ENCODE data around the gene METTL9. TPM values are rescaled to one million over a fixed set of nuclear protein-coding genes. Genes with fewer than 3 reads are reported as not detected.

The METTL9 gene
- total and polyA plus RNA-seq, 8 donors, result 10.2 to 55.2 (median 33.1) TPM

DNA sequence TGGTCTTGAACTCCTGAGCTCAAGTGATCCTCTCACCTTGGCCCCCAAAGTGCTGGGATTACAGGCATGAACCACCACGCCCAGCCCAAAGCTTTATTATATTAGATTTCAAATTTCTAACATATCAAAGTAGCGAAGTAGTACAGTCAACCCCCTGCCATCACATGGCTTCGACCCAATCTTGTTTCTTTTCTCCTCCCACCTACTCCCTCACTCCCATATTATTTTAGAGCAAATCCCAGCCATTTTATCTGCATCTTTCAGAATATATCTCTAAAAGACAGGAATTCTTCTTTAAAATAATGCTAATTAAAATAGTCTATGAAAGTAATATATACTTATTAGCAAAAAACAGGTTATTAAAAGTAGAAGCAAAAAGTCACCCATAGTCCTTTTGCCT lies 52.1 kb downstream of the METTL9 start:
- Histone ChIP-seq H3K27ac (no peak overlapping the region), H3K4me1 (peaks cover 0 to 6% (median 0%) of the 10 kb centered on the region in 3 donors), H3K4me3 (peak overlapping the region in 1 of 4 donors; percentile 24), H3K27me3 (no peaks in the 10 kb centered on the region), H3K36me3 (no peaks in the 10 kb centered on the region), H3K9me3 (no peaks in the 10 kb centered on the region)
- DNase-seq (no peak), ATAC-seq (no peak), FAIRE-seq (no peak)
- 93 to 95% methylated on average over 3 of the region's 3 CpGs for WGBS, 2 donors
- TF ChIP-seq, protein P1, sequence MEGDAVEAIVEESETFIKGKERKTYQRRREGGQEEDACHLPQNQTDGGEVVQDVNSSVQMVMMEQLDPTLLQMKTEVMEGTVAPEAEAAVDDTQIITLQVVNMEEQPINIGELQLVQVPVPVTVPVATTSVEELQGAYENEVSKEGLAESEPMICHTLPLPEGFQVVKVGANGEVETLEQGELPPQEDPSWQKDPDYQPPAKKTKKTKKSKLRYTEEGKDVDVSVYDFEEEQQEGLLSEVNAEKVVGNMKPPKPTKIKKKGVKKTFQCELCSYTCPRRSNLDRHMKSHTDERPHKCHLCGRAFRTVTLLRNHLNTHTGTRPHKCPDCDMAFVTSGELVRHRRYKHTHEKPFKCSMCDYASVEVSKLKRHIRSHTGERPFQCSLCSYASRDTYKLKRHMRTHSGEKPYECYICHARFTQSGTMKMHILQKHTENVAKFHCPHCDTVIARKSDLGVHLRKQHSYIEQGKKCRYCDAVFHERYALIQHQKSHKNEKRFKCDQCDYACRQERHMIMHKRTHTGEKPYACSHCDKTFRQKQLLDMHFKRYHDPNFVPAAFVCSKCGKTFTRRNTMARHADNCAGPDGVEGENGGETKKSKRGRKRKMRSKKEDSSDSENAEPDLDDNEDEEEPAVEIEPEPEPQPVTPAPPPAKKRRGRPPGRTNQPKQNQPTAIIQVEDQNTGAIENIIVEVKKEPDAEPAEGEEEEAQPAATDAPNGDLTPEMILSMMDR (IDR thresholded peaks at IDR 0.05), result no peak
- intact Hi-C loops (cut with DNase I), result no loop called here

- Histone ChIP-seq H3K27ac (no peak within 1 kb of the TSS), H3K36me3 (no peaks in the 10 kb centered on the region), H3K9me3 (no peaks in the 10 kb centered on the region), H3K27me3 (no peaks in the 10 kb centered on the region), H3K4me3 (peak within 1 kb of the TSS in 1 of 4 donors; percentile 24), H3K4me1 (peaks cover 0 to 11% (median 0%) of the 10 kb centered on the region in 3 donors)
- TF ChIP-seq, protein P1 (IDR thresholded peaks at IDR 0.05), result no peak
- ATAC-seq, result peak in 1 of 4 donors; percentile 13
- 95 to 97% methylated on average over 6 of the region's 6 CpGs for WGBS, 2 donors
- no peak for DNase-seq
- intact Hi-C loops (cut with DNase I), result no loop called here
- FAIRE-seq, result no peak
Measured at GRCh38 chr16:21652453-21652852, 53.1 kb downstream of the METTL9 start, which contains the start of gene IGSF6. Gene IGSF6 (minus strand): TSS chr16:21652608. CDS start chr16:21652598, 10 bp downstream.

DNA sequence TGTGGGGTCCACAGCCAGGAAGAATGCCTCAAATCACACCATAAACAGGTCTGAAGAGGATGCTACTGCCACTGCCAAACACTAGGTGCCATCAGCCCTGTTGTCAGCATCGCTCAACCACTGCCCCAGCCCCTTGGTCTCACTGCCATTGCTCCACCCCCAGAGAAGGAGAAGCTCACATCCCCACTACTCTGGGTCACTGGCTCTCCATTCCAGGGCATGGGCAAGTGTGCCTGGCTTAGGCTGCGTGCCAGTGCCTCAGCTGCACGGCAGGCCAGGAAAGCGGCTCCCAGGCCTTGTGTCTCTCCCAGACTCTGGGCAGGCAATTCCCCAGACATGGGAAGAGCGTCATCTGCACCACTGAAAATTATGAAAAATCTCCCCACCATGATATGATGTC lies 54.2 kb downstream of the METTL9 start:
- ATAC-seq, result peak; percentile 29 to 81 (median 68)
- Histone ChIP-seq H3K4me1 (peaks cover 0 to 12% (median 0%) of the 10 kb centered on the region in 3 donors), H3K27ac (no peak overlapping the region), H3K4me3 (no peak overlapping the region), H3K36me3 (no peaks in the 10 kb centered on the region), H3K9me3 (no peaks in the 10 kb centered on the region), H3K27me3 (no peaks in the 10 kb centered on the region)
- TF ChIP-seq, protein P1 (IDR thresholded peaks at IDR 0.05), result no peak
- no peak for FAIRE-seq
- intact Hi-C loops (cut with DNase I), result no loop called here
- 52 to 58% methylated on average over 5 of the region's 5 CpGs for WGBS, 2 donors
- DNase-seq, result peak in 4 of 6 donors; percentile 50 to 71 (median 57)

GRCh38 chr16:21654466-21654865 lies 55.1 kb downstream of the METTL9 start:
- DNase-seq (no peak), FAIRE-seq (no peak), ATAC-seq (no peak)
- intact Hi-C loops (cut with DNase I), result no loop called here
- no peak overlapping the region for H3K4me3 ChIP-seq
- H3K36me3 ChIP-seq, result no peaks in the 10 kb centered on the region
- H3K27ac ChIP-seq, result no peak overlapping the region
- H3K27me3 ChIP-seq, result no peaks in the 10 kb centered on the region
- TF ChIP-seq, protein P1 (IDR thresholded peaks at IDR 0.05), result no peak
- peaks cover 0 to 12% (median 0%) of the 10 kb centered on the region in 3 donors for H3K4me1 ChIP-seq
- no peaks in the 10 kb centered on the region for H3K9me3 ChIP-seq
- WGBS, 2 donors, result 94 to 97% methylated on average over 1 of the region's 1 CpG

GRCh38 chr16:21654881-21655280 lies 55.5 kb downstream of the METTL9 start:
- Histone ChIP-seq H3K9me3 (no peaks in the 10 kb centered on the region), H3K36me3 (no peaks in the 10 kb centered on the region), H3K4me3 (no peak overlapping the region), H3K27ac (no peak overlapping the region), H3K4me1 (peaks cover 0 to 12% (median 0%) of the 10 kb centered on the region in 3 donors), H3K27me3 (no peaks in the 10 kb centered on the region)
- no peak for DNase-seq
- ATAC-seq, result no peak
- no peak for FAIRE-seq
- WGBS, 2 donors, result 27 to 29% methylated on average over 2 of the region's 2 CpGs
- intact Hi-C loops (cut with DNase I), result loop anchor here in 1 of 3 donors (5.0 kb wide), 1 partner anchor 47 kb away; no protein-coding TSS in a partner anchor
- TF ChIP-seq, protein P1 (IDR thresholded peaks at IDR 0.05), result no peak

Measured in pancreas (tissue), 10 donors.